KMS-11 (cell line): ENCODE data around the gene CD248.

ENCODE experiments used
- H2AFZ ChIP-seq: fragments of 200-600 bp; sonication (generic); 2 replicates; pipeline ENCODE4 v1.6.1; 2016; ENCODE audit warnings: antibody characterized with exemption, mixed run types, low read depth
- H3K27ac ChIP-seq: fragments of 200-600 bp; sonication (generic); 2 replicates; pipeline ENCODE4 v1.6.1; 2016; ENCODE audit warnings: mild to moderate bottlenecking, mixed run types
- H3K27me3 ChIP-seq: fragments of 200-600 bp; sonication (generic); 2 replicates; pipeline ENCODE4 v1.6.1; 2017; ENCODE audit warnings: mild to moderate bottlenecking, low read depth, mixed run types, moderate library complexity; ENCODE audit not compliant: insufficient read depth
- H3K36me3 ChIP-seq: fragments of 200-600 bp; sonication (generic); 2 replicates; pipeline ENCODE4 v1.6.1; 2017; ENCODE audit warnings: mild to moderate bottlenecking, mixed run types; ENCODE audit not compliant: insufficient read depth
- H3K4me1 ChIP-seq: fragments of 200-600 bp; sonication (generic); 2 replicates; pipeline ENCODE4 v1.6.1; 2016; ENCODE audit warnings: mild to moderate bottlenecking, low read depth, mixed run types; ENCODE audit not compliant: poor library complexity, severe bottlenecking
- H3K4me2 ChIP-seq: fragments of 200-600 bp; sonication (generic); 2 replicates; pipeline ENCODE4 v1.7.0; 2016; ENCODE audit warnings: mild to moderate bottlenecking, mixed run types
- H3K4me3 ChIP-seq: fragments of 200-600 bp; sonication (generic); IDR thresholded peaks from 2 replicates; pipeline ENCODE4 v1.6.1; 2017; ENCODE audit warnings: low read depth, low read length, mixed read lengths; ENCODE audit not compliant: insufficient read depth
- H3K79me2 ChIP-seq: fragments of 200-600 bp; sonication (generic); 2 replicates; pipeline ENCODE4 v1.6.1; 2016; ENCODE audit warnings: low read depth, mixed run types; ENCODE audit not compliant: insufficient read depth
- H3K9ac ChIP-seq: fragments of 200-600 bp; sonication (generic); 2 replicates; pipeline ENCODE4 v1.6.1; 2016; ENCODE audit warnings: mild to moderate bottlenecking, mixed run types
- H4K20me1 ChIP-seq: fragments of 200-600 bp; sonication (generic); 2 replicates; pipeline ENCODE4 v1.6.1; 2016; ENCODE audit warnings: mild to moderate bottlenecking, mixed run types; ENCODE audit not compliant: insufficient read depth
- TF ChIP-seq, protein P1 (sequence below): fragments of 200-600 bp; sonication (generic); conservative IDR thresholded peaks from 2 replicates; pipeline ENCODE4 v1.6.1; 2017; ENCODE audit warnings: low read depth, mild to moderate bottlenecking, antibody characterized with exemption, low read length, moderate library complexity, mixed read lengths

Gene CD248

DNA sequence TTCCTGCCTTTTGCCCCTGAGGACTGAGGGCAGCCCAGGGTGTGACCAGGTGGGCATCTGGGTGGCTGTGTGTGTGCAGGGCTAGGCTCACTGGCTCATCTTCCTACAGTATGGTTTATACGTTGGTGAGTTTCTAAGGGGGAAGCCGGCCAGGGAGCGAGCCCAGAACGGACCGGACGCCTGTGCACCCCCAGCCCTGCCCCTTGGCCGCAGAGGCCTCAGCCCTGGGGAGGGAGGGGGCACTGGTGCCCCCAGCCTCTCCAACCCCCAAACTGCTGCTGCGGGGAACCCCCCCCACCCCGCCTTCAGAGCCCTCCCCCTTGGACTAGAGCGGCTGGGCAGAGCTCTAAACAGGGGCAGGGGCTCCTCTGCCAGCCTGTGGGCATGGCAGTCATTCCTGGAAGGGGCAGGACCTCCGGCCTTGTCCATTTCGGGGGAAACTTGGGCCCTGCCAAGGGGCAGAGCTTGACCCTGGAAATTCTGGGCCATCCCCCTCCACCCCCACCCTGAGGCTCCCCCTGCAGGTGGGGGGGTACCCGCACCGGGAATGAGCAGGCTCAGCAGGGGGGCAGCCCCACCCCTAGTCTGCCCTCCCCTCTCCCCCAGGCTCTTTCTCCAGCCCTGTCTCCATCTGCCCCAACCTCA is 33.3 kb downstream of the CD248 start:
- peaks cover 8% of the 10 kb centered on the region; the same call in 1 of the 2 replicates for H3K79me2 ChIP-seq
- H3K27me3 ChIP-seq, result peaks cover 4% of the 10 kb centered on the region; the same call in 1 of the 2 replicates
- H3K27ac ChIP-seq, result no peak overlapping the region
- no peaks in the 10 kb centered on the region for H3K36me3 ChIP-seq
- TF ChIP-seq, protein P1, sequence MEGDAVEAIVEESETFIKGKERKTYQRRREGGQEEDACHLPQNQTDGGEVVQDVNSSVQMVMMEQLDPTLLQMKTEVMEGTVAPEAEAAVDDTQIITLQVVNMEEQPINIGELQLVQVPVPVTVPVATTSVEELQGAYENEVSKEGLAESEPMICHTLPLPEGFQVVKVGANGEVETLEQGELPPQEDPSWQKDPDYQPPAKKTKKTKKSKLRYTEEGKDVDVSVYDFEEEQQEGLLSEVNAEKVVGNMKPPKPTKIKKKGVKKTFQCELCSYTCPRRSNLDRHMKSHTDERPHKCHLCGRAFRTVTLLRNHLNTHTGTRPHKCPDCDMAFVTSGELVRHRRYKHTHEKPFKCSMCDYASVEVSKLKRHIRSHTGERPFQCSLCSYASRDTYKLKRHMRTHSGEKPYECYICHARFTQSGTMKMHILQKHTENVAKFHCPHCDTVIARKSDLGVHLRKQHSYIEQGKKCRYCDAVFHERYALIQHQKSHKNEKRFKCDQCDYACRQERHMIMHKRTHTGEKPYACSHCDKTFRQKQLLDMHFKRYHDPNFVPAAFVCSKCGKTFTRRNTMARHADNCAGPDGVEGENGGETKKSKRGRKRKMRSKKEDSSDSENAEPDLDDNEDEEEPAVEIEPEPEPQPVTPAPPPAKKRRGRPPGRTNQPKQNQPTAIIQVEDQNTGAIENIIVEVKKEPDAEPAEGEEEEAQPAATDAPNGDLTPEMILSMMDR, result no peak; the same call in 1 of the 2 replicates
- H2AFZ ChIP-seq, result no peak overlapping the region
- no peak overlapping the region; the same call in 1 of the 2 replicates for H3K4me2 ChIP-seq
- H3K4me1 ChIP-seq, result peaks cover 25% of the 10 kb centered on the region
- no peaks in the 10 kb centered on the region for H4K20me1 ChIP-seq
- no peak overlapping the region for H3K9ac ChIP-seq
- no peak overlapping the region for H3K4me3 ChIP-seq

DNA sequence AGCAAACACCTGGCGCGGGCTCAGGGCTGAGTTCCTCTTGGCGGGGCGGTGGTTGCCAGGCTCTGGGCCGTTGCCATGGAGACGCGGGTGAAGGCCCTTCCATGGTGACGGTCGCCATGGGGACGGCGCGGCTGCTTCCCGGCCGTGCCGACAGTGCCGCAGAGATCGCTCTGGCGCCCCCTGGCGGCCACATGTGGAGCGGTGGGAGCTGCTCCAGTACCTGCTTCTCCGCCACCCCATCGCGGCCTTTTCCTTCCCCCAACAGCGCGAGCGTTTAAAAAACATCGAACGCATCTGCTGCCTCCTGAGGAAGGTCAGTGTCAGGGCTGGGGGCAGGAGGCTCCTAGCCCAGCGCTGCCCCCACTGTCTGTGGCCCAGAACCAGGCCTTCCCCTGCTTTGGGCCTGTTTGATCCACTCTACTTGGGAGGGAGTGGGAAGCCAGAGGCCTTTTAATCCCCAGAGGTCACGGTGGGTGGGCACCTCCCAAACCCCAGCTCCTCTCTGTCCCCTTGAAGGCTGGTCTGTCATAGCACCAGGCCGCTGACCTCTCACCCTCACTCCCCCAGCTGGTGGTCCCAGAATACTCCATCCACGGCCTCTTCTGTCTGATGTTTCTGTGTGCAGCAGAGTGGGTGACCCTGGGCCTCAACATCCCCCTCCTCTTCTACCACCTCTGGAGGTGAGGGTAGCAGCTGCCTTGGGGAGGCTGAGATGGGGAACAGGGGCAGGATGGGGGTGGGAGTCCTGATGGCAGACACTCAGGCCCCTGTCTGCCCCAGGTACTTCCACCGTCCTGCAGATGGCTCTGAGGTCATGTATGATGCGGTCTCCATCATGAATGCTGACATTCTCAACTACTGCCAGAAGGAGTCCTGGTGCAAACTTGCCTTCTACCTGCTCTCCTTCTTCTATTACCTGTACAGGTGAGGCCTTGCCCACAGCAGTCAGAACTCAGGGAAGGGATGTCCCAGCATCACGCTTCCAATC is 34.1 kb downstream of the CD248 start:
- peaks cover under 1% of the 10 kb centered on the region; the same call in 1 of the 2 replicates for H3K79me2 ChIP-seq
- H3K27ac ChIP-seq, result peak overlapping the region; percentile 47
- peaks cover 4% of the 10 kb centered on the region; the same call in 1 of the 2 replicates for H3K27me3 ChIP-seq
- TF ChIP-seq, protein P1, result peak; percentile 86
- peaks cover 18% of the 10 kb centered on the region for H3K4me1 ChIP-seq
- no peak overlapping the region for H3K9ac ChIP-seq
- no peak overlapping the region; the same call in 1 of the 2 replicates for H2AFZ ChIP-seq
- no peaks in the 10 kb centered on the region for H4K20me1 ChIP-seq
- no peaks in the 10 kb centered on the region for H3K36me3 ChIP-seq
- H3K4me2 ChIP-seq, result peak overlapping the region; percentile 64
- H3K4me3 ChIP-seq, result no peak overlapping the region

DNA sequence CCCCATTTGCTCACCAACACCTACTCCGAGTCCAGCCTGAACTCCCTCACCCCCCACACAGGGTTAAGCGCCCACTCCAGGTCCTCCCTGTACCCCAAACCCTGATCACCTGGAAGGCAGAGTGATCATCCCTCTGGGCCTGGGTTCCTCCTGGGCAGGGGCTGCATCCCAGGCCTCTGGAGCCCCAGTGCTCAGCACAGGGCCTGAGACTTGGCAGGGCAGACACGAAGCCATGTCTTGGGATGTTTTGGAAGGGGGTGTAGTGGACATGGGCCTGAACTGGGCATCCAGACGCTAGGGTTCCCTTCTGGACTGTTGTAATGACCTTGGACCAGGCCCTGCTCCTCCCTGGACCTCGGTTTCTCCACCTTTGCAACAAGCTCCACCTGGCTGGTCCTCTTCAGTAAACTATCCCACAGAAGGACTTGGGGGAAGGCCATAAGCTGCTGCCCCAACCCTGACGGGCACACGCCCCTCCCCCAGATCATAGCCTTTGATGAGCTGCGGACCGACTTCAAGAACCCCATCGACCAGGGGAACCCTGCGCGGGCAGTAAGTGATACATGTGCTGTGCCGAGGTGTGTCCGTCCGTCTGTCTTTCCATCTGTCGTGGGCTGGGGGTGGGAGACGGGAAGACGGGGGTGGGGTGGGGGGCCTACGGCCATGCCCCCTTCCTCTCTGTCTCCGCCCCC is 34.9 kb downstream of the CD248 start:
- Histone ChIP-seq H3K36me3 (no peaks in the 10 kb centered on the region), H3K4me1 (peaks cover 26% of the 10 kb centered on the region), H3K4me2 (no peak overlapping the region), H3K27ac (no peak overlapping the region), H2AFZ (no peak overlapping the region), H3K4me3 (no peak overlapping the region), H3K9ac (no peak overlapping the region), H4K20me1 (no peaks in the 10 kb centered on the region), H3K27me3 (peaks cover 4% of the 10 kb centered on the region; the same call in 1 of the 2 replicates), H3K79me2 (no peaks in the 10 kb centered on the region)
- TF ChIP-seq, protein P1, result no peak

GRCh38 chr11:66281001-66281400 is 35.8 kb downstream of the CD248 start:
- no peak overlapping the region for H3K4me2 ChIP-seq
- TF ChIP-seq, protein P1, result no peak
- H3K79me2 ChIP-seq, result no peaks in the 10 kb centered on the region
- no peaks in the 10 kb centered on the region for H3K36me3 ChIP-seq
- no peak overlapping the region for H2AFZ ChIP-seq
- peaks cover 27% of the 10 kb centered on the region for H3K4me1 ChIP-seq
- no peak overlapping the region for H3K9ac ChIP-seq
- no peak overlapping the region for H3K4me3 ChIP-seq
- H4K20me1 ChIP-seq, result no peaks in the 10 kb centered on the region
- H3K27ac ChIP-seq, result no peak overlapping the region
- peaks cover 4% of the 10 kb centered on the region; the same call in 1 of the 2 replicates for H3K27me3 ChIP-seq
